ENCODE measurements around the gene ZNF408. TPM values are rescaled to one million over a fixed set of nuclear protein-coding genes. Genes with fewer than 3 reads are reported as not detected.

The ZNF408 gene
- total RNA-seq, 2 experiments from 2014 or later: 13.8 to 15.2 TPM

DNA sequence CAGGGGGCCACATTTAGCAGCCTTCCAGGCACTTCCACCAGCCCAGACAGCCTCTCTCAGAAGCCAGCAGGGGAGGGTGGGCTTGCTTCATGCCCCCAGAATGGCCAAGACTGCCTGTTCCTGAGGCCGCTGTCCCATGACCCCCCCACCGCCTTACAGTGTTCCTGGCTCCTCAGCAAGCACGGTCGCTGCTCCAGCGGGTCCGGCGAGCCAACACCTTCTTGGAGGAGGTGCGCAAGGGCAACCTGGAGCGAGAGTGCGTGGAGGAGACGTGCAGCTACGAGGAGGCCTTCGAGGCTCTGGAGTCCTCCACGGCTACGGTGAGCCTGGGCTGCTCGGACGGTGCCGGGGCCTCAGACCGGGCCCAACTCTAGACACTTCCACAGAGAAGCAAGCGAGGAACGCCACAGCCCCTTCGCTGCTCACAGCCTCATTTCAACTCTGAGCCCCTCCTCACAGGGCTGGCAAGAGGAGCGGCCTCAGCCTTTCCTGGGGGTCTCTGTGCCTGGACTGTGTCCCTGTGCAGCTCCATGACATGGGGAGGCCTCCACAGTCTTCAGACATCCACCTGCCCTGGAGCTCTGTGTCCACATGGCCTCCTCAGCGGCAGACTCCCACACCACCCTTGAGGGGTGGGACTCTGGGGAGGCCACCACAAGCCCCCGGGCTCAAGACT, 18.9 kb downstream of the ZNF408 start:
- TF ChIP-seq EZH2phosphoT487 (IDR thresholded peaks at IDR 0.05; ENCODE audit: borderline replicate concordance, low read depth, low read length): no peak
- H3K27ac ChIP-seq (ENCODE audit: low read depth, low read length, poor library complexity, severe bottlenecking): no peak overlapping the region
- H3K4me3 ChIP-seq (ENCODE audit: low read depth, low read length, poor library complexity, severe bottlenecking): no peak overlapping the region
- H3K36me3 ChIP-seq (ENCODE audit: insufficient read depth, low read length): no peaks in the 10 kb centered on the region
- no peaks in the 10 kb centered on the region for H3K9me3 ChIP-seq (ENCODE audit: low read length)
- intact Hi-C loops (cut with micrococcal nuclease; ENCODE audit: unreplicated experiment): no loop called here
- H4K20me1 ChIP-seq (ENCODE audit: insufficient read depth, low read length): no peaks in the 10 kb centered on the region
- no peak for DNase-seq (ENCODE audit: low spot score)
- BruUV-seq (replicated peaks): no TSS peak
- H3K79me2 ChIP-seq (ENCODE audit: insufficient read depth, low read depth, low read length): no peaks in the 10 kb centered on the region
- ChIA-PET POLR2A (no interaction called here), CTCF (ENCODE audit: unreplicated experiment) (no interaction called here)
- H2AFZ ChIP-seq (ENCODE audit: low read length): 0 out of 2 replicates have a peak overlapping the region, but pooled peaks have one; percentile 60
- no peaks in the 10 kb centered on the region for H3K9me2 ChIP-seq (ENCODE audit: insufficient read depth, low read length)
- no peak overlapping the region for H3K4me2 ChIP-seq (ENCODE audit: low read length)
- H3K4me1 ChIP-seq (ENCODE audit: insufficient read depth, low read length, poor library complexity, severe bottlenecking): peaks cover 17% of the 10 kb centered on the region

DNA sequence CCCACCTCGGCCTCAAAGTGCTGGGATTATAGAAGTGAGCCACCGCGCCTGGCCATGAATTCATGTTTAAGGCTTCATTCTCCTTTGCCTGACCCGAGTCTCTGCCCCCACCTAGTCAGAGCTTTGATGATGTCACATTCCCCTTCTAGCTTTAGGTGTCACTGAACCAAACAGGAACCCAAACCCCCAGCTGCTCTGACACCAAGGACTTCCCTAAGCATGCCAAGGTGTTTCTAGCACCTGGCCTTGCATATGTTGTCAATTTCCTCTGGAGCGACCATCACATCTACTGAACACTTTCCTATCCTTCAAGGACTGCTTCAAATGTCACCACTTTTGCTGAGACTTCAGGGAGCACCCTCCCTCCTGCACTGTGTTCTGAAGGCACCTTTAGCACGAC, 20.5 kb downstream of the ZNF408 start:
- TF ChIP-seq EZH2phosphoT487 (IDR thresholded peaks at IDR 0.05; ENCODE audit: borderline replicate concordance, low read depth, low read length): no peak
- TF ChIP-seq, protein P1, sequence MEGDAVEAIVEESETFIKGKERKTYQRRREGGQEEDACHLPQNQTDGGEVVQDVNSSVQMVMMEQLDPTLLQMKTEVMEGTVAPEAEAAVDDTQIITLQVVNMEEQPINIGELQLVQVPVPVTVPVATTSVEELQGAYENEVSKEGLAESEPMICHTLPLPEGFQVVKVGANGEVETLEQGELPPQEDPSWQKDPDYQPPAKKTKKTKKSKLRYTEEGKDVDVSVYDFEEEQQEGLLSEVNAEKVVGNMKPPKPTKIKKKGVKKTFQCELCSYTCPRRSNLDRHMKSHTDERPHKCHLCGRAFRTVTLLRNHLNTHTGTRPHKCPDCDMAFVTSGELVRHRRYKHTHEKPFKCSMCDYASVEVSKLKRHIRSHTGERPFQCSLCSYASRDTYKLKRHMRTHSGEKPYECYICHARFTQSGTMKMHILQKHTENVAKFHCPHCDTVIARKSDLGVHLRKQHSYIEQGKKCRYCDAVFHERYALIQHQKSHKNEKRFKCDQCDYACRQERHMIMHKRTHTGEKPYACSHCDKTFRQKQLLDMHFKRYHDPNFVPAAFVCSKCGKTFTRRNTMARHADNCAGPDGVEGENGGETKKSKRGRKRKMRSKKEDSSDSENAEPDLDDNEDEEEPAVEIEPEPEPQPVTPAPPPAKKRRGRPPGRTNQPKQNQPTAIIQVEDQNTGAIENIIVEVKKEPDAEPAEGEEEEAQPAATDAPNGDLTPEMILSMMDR (conservative IDR thresholded peaks at IDR 0.05; ENCODE audit: low read length): no peak
- intact Hi-C loops (cut with micrococcal nuclease; ENCODE audit: unreplicated experiment): no loop called here
- Histone ChIP-seq H3K27ac (ENCODE audit: low read depth, low read length, poor library complexity, severe bottlenecking) (no peak overlapping the region), H4K20me1 (ENCODE audit: insufficient read depth, low read length) (no peaks in the 10 kb centered on the region), H3K79me2 (ENCODE audit: insufficient read depth, low read depth, low read length) (no peaks in the 10 kb centered on the region), H3K4me3 (ENCODE audit: low read depth, low read length, poor library complexity, severe bottlenecking) (no peak overlapping the region), H3K36me3 (ENCODE audit: insufficient read depth, low read length) (no peaks in the 10 kb centered on the region), H2AFZ (ENCODE audit: low read length) (no peak overlapping the region), H3K9me3 (ENCODE audit: low read length) (no peaks in the 10 kb centered on the region), H3K9me2 (ENCODE audit: insufficient read depth, low read length) (no peaks in the 10 kb centered on the region), H3K4me1 (ENCODE audit: insufficient read depth, low read length, poor library complexity, severe bottlenecking) (peaks cover 17% of the 10 kb centered on the region), H3K4me2 (ENCODE audit: low read length) (no peak overlapping the region)
- ChIA-PET CTCF (ENCODE audit: unreplicated experiment) (no interaction called here), POLR2A (interaction anchor here (0.6 kb wide), 1 partner anchor 1344 kb away, joined by 3 read pairs; no protein-coding TSS in a partner anchor)
- peak; percentile 51 for DNase-seq (ENCODE audit: low spot score)
- no TSS peak for BruUV-seq (replicated peaks)

DNA sequence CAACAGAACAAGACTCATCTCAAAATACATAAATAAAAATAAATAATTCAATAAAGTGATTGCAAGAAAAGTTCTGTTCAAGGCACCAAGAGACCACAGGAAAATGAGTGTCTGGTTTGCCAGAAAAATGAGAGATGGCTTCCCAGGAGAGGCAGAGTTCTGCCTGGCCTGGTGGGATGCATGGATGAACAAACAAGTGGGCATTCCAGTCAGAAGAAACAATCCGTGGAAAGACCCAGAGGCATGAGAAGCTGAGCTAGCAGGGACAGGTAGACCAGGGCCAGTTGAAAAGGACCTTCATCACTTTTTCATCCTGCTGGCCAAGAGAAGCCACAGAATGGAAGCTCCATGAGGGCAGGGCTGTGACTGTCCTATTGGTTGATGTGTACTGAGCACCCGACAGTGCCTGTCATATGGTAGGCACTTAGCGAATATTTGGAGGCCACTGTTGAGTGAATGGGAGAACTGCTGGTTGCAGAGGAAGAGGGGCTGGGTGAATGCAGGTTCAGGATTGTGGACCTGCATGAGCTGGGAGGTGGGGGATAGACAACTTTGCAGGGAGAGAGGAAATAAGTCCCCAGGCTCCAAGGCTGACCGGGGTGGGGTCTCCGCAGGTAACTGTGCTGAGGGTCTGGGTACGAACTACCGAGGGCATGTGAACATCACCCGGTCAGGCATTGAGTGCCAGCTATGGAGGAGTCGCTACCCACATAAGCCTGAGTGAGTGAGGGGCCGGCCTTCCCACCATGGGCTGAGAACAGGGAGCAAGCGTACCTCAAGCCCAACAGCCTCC, 21.9 kb downstream of the ZNF408 start:
- Histone ChIP-seq H3K27ac (ENCODE audit: low read depth, low read length, poor library complexity, severe bottlenecking) (no peak overlapping the region), H3K4me3 (ENCODE audit: low read depth, low read length, poor library complexity, severe bottlenecking) (no peak overlapping the region), H3K4me1 (ENCODE audit: insufficient read depth, low read length, poor library complexity, severe bottlenecking) (peaks cover 17% of the 10 kb centered on the region), H3K36me3 (ENCODE audit: insufficient read depth, low read length) (no peaks in the 10 kb centered on the region), H2AFZ (ENCODE audit: low read length) (no peak overlapping the region), H3K9me2 (ENCODE audit: insufficient read depth, low read length) (no peaks in the 10 kb centered on the region), H3K9me3 (ENCODE audit: low read length) (no peaks in the 10 kb centered on the region), H4K20me1 (ENCODE audit: insufficient read depth, low read length) (no peaks in the 10 kb centered on the region), H3K4me2 (ENCODE audit: low read length) (no peak overlapping the region), H3K79me2 (ENCODE audit: insufficient read depth, low read depth, low read length) (no peaks in the 10 kb centered on the region)
- TF ChIP-seq, protein P1 (conservative IDR thresholded peaks at IDR 0.05; ENCODE audit: low read length): no peak
- no peak for TF ChIP-seq EZH2phosphoT487 (IDR thresholded peaks at IDR 0.05; ENCODE audit: borderline replicate concordance, low read depth, low read length)
- intact Hi-C loops (cut with micrococcal nuclease; ENCODE audit: unreplicated experiment): no loop called here
- BruUV-seq (replicated peaks): no TSS peak
- POLR2A ChIA-PET: interaction anchor here (0.7 kb wide), 1 partner anchor 42 kb away, joined by 3 read pairs; no protein-coding TSS in a partner anchor
- DNase-seq (ENCODE audit: low spot score): no peak
- CTCF ChIA-PET (ENCODE audit: unreplicated experiment): no interaction called here

All from OCI-LY7 (cell line).